DOHH2 (cell line): ENCODE measurements around the gene SRC.
"Not testable (repeated sequence)": the region's sequence is repeated elsewhere in the genome, so short reads cannot be mapped to it uniquely, and the experiment has no call there.

Experiments
- H3F3A ChIP-seq: fragments of 200-600 bp; sonication (generic), shearing (Covaris generic); 2 replicates; pipeline ENCODE4 v1.6.0; 2016; ENCODE audit warnings: antibody characterized with exemption, mild to moderate bottlenecking; ENCODE audit not compliant: control insufficient read depth, insufficient read depth
- H3K27ac ChIP-seq: fragments of 200-600 bp; sonication (generic); 2 replicates; pipeline ENCODE4 v1.5.1; 2014; ENCODE audit warnings: low read depth, mild to moderate bottlenecking, low read length, moderate library complexity
- H3K27me3 ChIP-seq: fragments of 200-600 bp; sonication (generic); 2 replicates; pipeline ENCODE4 v1.6.1; 2014; ENCODE audit warnings: mild to moderate bottlenecking, low read length, mixed read lengths; ENCODE audit not compliant: control insufficient read depth
- H3K36me3 ChIP-seq: fragments of 200-600 bp; sonication (generic); 2 replicates; pipeline ENCODE4 v1.6.1; 2014; ENCODE audit warnings: mild to moderate bottlenecking, low read length, moderate library complexity, mixed read lengths; ENCODE audit not compliant: control insufficient read depth
- H3K4me1 ChIP-seq: fragments of 200-600 bp; sonication (generic); 2 replicates; pipeline ENCODE4 v1.6.1; 2014; ENCODE audit warnings: mild to moderate bottlenecking, low read length, mixed read lengths; ENCODE audit not compliant: control insufficient read depth
- H3K4me2 ChIP-seq: fragments of 200-600 bp; sonication (generic); 2 replicates; pipeline ENCODE4 v1.6.0; 2014; ENCODE audit warnings: mild to moderate bottlenecking, low read length, moderate library complexity
- H3K4me3 ChIP-seq: fragments of 200-600 bp; sonication (generic); 2 replicates; pipeline ENCODE4 v1.5.1; 2014; ENCODE audit warnings: mild to moderate bottlenecking, low read length, mixed read lengths
- H3K79me2 ChIP-seq: fragments of 200-600 bp; sonication (generic); 2 replicates; pipeline ENCODE4 v1.6.1; 2014; ENCODE audit warnings: mild to moderate bottlenecking, low read length, mixed read lengths; ENCODE audit not compliant: control insufficient read depth
- H3K9me2 ChIP-seq: fragments of 200-600 bp; sonication (generic); replicated peaks from 2 replicates; pipeline ENCODE4 v1.6.1; 2014; ENCODE audit warnings: mild to moderate bottlenecking, low read length, mixed read lengths; ENCODE audit not compliant: control insufficient read depth
- H3K9me3 ChIP-seq: fragments of 200-600 bp; sonication (generic); 2 replicates; pipeline ENCODE4 v1.6.1; 2014; ENCODE audit warnings: antibody characterized with exemption, low read length, mixed read lengths; ENCODE audit not compliant: control insufficient read depth, insufficient read depth
- H4K20me1 ChIP-seq: fragments of 200-600 bp; sonication (generic); 2 replicates; pipeline ENCODE4 v1.6.0; 2014; ENCODE audit warnings: low read depth, mild to moderate bottlenecking, antibody characterized with exemption, low read length, moderate library complexity; ENCODE audit not compliant: control insufficient read depth, insufficient read depth
- CTCF ChIP-seq: fragments of 200-600 bp; sonication (generic); IDR thresholded peaks from one replicate; pipeline ENCODE4 v1.5.1; 2014; ENCODE audit warnings: antibody characterized with exemption, mild to moderate bottlenecking, low read depth, low read length; ENCODE audit not compliant: poor library complexity, severe bottlenecking
- EZH2phosphoT487 ChIP-seq: fragments of 200-600 bp; sonication (generic); IDR thresholded peaks from 2 replicates; pipeline ENCODE4 v1.6.1; 2017; ENCODE audit warnings: borderline replicate concordance, mild to moderate bottlenecking, antibody characterized with exemption, low read length, moderate library complexity, mixed read lengths

The SRC gene

GRCh38 chr20:37335642-37336368, 10.1 kb upstream of the SRC start:
- Histone ChIP-seq H3K27ac (no peak overlapping the region), H3K79me2 (no peaks in the 10 kb centered on the region), H3K9me2 (no peaks in the 10 kb centered on the region), H3F3A (peaks cover 3% of the 10 kb centered on the region; the same call in 1 of the 2 replicates), H3K4me2 (no peak overlapping the region), H3K36me3 (no peaks in the 10 kb centered on the region), H4K20me1 (no peaks in the 10 kb centered on the region), H3K4me3 (no peak overlapping the region), H3K9me3 (no peaks in the 10 kb centered on the region), H3K27me3 (peaks cover 30% of the 10 kb centered on the region), H3K4me1 (peaks cover 11% of the 10 kb centered on the region)
- TF ChIP-seq EZH2phosphoT487 = no peak
- TF ChIP-seq CTCF = no peak

DNA sequence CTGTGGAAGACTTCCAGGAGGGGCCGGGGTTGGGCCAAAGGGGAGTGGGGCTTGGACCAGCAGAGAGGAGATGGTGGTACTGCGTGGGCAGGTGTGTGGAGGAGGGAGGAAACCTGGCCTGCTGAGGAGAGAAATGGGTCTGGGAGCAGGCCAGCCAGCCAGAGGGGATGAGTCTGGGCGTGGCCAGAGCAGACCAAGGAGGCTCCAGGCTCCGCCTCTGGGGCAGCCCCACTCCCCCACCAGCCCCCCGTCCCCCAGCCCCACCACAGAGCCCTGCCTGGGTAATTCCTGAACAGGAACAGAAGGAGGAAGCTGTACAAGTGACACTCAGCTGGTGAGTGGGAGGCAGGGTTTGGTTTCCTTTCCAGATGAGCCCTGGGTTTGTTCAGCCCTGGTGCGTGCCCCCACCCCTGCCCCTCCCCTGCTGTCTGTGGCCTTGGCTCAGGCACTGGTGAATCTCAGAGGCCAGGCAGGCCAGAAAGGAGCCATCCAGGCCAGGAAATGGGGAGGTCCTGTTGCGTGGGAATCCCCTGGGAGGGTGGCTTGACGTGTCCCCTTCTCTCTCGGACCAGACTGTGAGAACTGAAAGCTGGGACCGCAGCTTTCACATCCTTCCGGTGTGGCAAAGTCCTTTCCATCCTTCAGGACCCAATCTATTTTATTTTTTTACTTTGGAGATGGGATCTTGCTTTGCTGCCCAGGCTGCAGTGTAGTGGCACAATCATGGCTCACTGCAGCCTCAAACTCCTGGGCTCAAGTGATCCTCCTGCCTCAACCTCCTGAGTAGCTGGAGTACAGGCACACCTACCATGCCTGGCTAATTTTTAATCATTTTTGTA, 9.4 kb upstream of the SRC start:
- Histone ChIP-seq H3K4me1 (peaks cover 11% of the 10 kb centered on the region), H3K9me2 (no peaks in the 10 kb centered on the region), H4K20me1 (no peaks in the 10 kb centered on the region), H3K79me2 (no peaks in the 10 kb centered on the region), H3K4me2 (no peak overlapping the region), H3F3A (peaks cover 3% of the 10 kb centered on the region; the same call in 1 of the 2 replicates), H3K4me3 (no peak overlapping the region), H3K36me3 (no peaks in the 10 kb centered on the region), H3K9me3 (no peaks in the 10 kb centered on the region), H3K27me3 (peaks cover 30% of the 10 kb centered on the region), H3K27ac (no peak overlapping the region)
- no peak for TF ChIP-seq CTCF
- no peak for TF ChIP-seq EZH2phosphoT487

- Histone ChIP-seq H3F3A (peaks cover 3% of the 10 kb centered on the region; the same call in 1 of the 2 replicates), H3K36me3 (no peaks in the 10 kb centered on the region), H3K79me2 (no peaks in the 10 kb centered on the region), H3K4me1 (peaks cover 11% of the 10 kb centered on the region), H3K4me3 (no peak overlapping the region), H3K4me2 (no peak overlapping the region), H3K27ac (no peak overlapping the region), H3K27me3 (peaks cover 30% of the 10 kb centered on the region), H3K9me3 (no peaks in the 10 kb centered on the region), H4K20me1 (no peaks in the 10 kb centered on the region), H3K9me2 (no peaks in the 10 kb centered on the region)
- TF ChIP-seq EZH2phosphoT487 (peak; percentile 17; the same call in 1 of the 2 replicates), CTCF (no peak)
Observed at GRCh38 chr20:37337208-37337991, 8.5 kb upstream of the SRC start.

DNA sequence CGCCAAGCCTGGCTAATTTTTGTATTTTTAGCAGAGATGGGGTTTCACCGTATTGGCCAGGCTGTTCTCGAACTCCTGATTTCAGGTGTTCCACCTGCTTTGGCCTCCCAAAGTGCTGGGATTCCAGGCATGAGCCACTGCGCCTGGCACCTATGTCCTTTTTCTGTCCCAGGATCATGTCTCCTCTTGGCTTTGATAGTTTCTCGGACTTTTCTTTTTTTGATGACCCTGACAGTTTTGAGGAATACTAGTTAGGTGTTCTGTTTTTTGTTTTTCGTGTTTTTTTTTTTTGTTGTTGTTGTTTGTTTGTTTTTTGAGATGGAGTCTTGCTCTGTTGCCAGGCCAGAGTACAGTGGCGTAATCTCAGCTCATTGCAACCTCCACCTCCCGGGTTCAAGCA, 7.6 kb upstream of the SRC start:
- H4K20me1 ChIP-seq, H3K4me3 ChIP-seq, H3K9me3 ChIP-seq, H3K36me3 ChIP-seq, H3K27ac ChIP-seq, H3K4me2 ChIP-seq, H3F3A ChIP-seq, H3K9me2 ChIP-seq, H3K79me2 ChIP-seq: not testable (repeated sequence)
- Histone ChIP-seq H3K4me1 (peaks cover 11% of the 10 kb centered on the region), H3K27me3 (peaks cover 30% of the 10 kb centered on the region)
